ENCODE measurements around the gene EHMT1.
A peak's percentile ranks its signal among the peaks of the same experiment; 100 is the strongest.

EHMT1 gene

GRCh38 chr9:137720571-137721110 is 101.8 kb downstream of the EHMT1 start:
- H3F3A ChIP-seq (ENCODE audit: low read depth): peaks cover 5% of the 10 kb centered on the region; the same call in 1 of the 2 replicates
- H3K36me3 ChIP-seq (ENCODE audit: insufficient read depth, low read length): peaks cover 43% of the 10 kb centered on the region; the same call in 1 of the 2 replicates
- peaks cover 40% of the 10 kb centered on the region; the same call in 1 of the 2 replicates for H3K79me2 ChIP-seq (ENCODE audit: insufficient read depth, low read length)

GRCh38 chr9:137721479-137721878 is 102.7 kb downstream of the EHMT1 start:
- no peak overlapping the region for H2AFZ ChIP-seq (ENCODE audit: low read length)
- no peaks in the 10 kb centered on the region for H3K4me1 ChIP-seq (ENCODE audit: insufficient read depth, low read length, poor library complexity, severe bottlenecking)
- H3F3A ChIP-seq (ENCODE audit: low read depth): peaks cover 2% of the 10 kb centered on the region; the same call in 1 of the 2 replicates
- H3K27me3 ChIP-seq (ENCODE audit: insufficient read depth, low read length, poor library complexity, severe bottlenecking): no peaks in the 10 kb centered on the region
- H3K4me3 ChIP-seq (ENCODE audit: low read length, poor library complexity, severe bottlenecking): no peak overlapping the region
- H3K36me3 ChIP-seq (ENCODE audit: insufficient read depth, low read length): peaks cover 50% of the 10 kb centered on the region; the same call in 1 of the 2 replicates
- TF ChIP-seq EZH2phosphoT487 (IDR thresholded peaks at IDR 0.05; ENCODE audit: borderline replicate concordance) (no peak), CTCF (conservative IDR thresholded peaks at IDR 0.05; ENCODE audit: low read length) (no peak)
- no peaks in the 10 kb centered on the region for H3K9me2 ChIP-seq (replicated peaks; ENCODE audit: low read depth, low read length)
- H3K9ac ChIP-seq (ENCODE audit: low read depth, low read length, poor library complexity, severe bottlenecking): no peak overlapping the region
- peaks cover 41% of the 10 kb centered on the region; the same call in 1 of the 2 replicates for H3K79me2 ChIP-seq (ENCODE audit: insufficient read depth, low read length)
- peaks cover 31% of the 10 kb centered on the region for H4K20me1 ChIP-seq (ENCODE audit: insufficient read depth, low read length, poor library complexity, severe bottlenecking)
- H3K4me2 ChIP-seq (ENCODE audit: low read depth, low read length, poor library complexity, severe bottlenecking): no peak overlapping the region
- H3K9me3 ChIP-seq (ENCODE audit: insufficient read depth, low read depth, low read length): no peaks in the 10 kb centered on the region

More at GRCh38 chr9:137720571-137721110, 101.8 kb downstream of the EHMT1 start:
- no peaks in the 10 kb centered on the region for H3K9me3 ChIP-seq (ENCODE audit: insufficient read depth, low read depth, low read length)
- H3K27me3 ChIP-seq (ENCODE audit: insufficient read depth, low read length, poor library complexity, severe bottlenecking): no peaks in the 10 kb centered on the region
- no peaks in the 10 kb centered on the region for H3K9me2 ChIP-seq (replicated peaks; ENCODE audit: low read depth, low read length)
- no peak for TF ChIP-seq EZH2phosphoT487 (IDR thresholded peaks at IDR 0.05; ENCODE audit: borderline replicate concordance)
- no peak for TF ChIP-seq CTCF (conservative IDR thresholded peaks at IDR 0.05; ENCODE audit: low read length)
- H3K9ac ChIP-seq (ENCODE audit: low read depth, low read length, poor library complexity, severe bottlenecking): no peak overlapping the region
- H2AFZ ChIP-seq (ENCODE audit: low read length): no peak overlapping the region
- H3K4me2 ChIP-seq (ENCODE audit: low read depth, low read length, poor library complexity, severe bottlenecking): no peak overlapping the region
- H3K4me1 ChIP-seq (ENCODE audit: insufficient read depth, low read length, poor library complexity, severe bottlenecking): peaks cover 3% of the 10 kb centered on the region
- H3K4me3 ChIP-seq (ENCODE audit: low read length, poor library complexity, severe bottlenecking): no peak overlapping the region
- peaks cover 31% of the 10 kb centered on the region for H4K20me1 ChIP-seq (ENCODE audit: insufficient read depth, low read length, poor library complexity, severe bottlenecking)

- Histone ChIP-seq H4K20me1 (ENCODE audit: insufficient read depth, low read length, poor library complexity, severe bottlenecking) (peaks cover 28% of the 10 kb centered on the region), H3K9me3 (ENCODE audit: insufficient read depth, low read depth, low read length) (no peaks in the 10 kb centered on the region), H3K4me1 (ENCODE audit: insufficient read depth, low read length, poor library complexity, severe bottlenecking) (no peaks in the 10 kb centered on the region), H3F3A (ENCODE audit: low read depth) (no peaks in the 10 kb centered on the region; the same call in 1 of the 2 replicates), H3K4me2 (ENCODE audit: low read depth, low read length, poor library complexity, severe bottlenecking) (no peak overlapping the region), H3K4me3 (ENCODE audit: low read length, poor library complexity, severe bottlenecking) (no peak overlapping the region), H2AFZ (ENCODE audit: low read length) (no peak overlapping the region), H3K27me3 (ENCODE audit: insufficient read depth, low read length, poor library complexity, severe bottlenecking) (no peaks in the 10 kb centered on the region), H3K9me2 (replicated peaks; ENCODE audit: low read depth, low read length) (no peaks in the 10 kb centered on the region), H3K9ac (ENCODE audit: low read depth, low read length, poor library complexity, severe bottlenecking) (no peak overlapping the region), H3K36me3 (ENCODE audit: insufficient read depth, low read length) (peaks cover 50% of the 10 kb centered on the region; the same call in 1 of the 2 replicates), H3K79me2 (ENCODE audit: insufficient read depth, low read length) (peaks cover 45% of the 10 kb centered on the region; the same call in 1 of the 2 replicates)
- peak; percentile 49 for TF ChIP-seq CTCF (conservative IDR thresholded peaks at IDR 0.05; ENCODE audit: low read length)
- TF ChIP-seq EZH2phosphoT487 (IDR thresholded peaks at IDR 0.05; ENCODE audit: borderline replicate concordance): no peak
These were observed 103.1 kb downstream of the EHMT1 start for GRCh38 chr9:137721899-137722298.

All from Loucy (cell line).